Stimulated activated CD8-positive, alpha-beta memory T cell treated with anti-CD3 and anti-CD28 coated beads, Interleukin-12 subunit alpha, Interleukin-12 subunit beta, amount 100 ng/mL, for 24 hours (primary cell): ENCODE measurements around the gene CCL28.
"Not testable (repeated sequence)": the region's sequence is repeated elsewhere in the genome, so short reads cannot be mapped to it uniquely, and the experiment has no call there.

Experiments used
- DNase-seq: peaks from one replicate; pipeline ENCODE4 v3.0.0-alpha.2; 2020; ENCODE audit errors: extremely low read depth

CCL28 gene

DNA sequence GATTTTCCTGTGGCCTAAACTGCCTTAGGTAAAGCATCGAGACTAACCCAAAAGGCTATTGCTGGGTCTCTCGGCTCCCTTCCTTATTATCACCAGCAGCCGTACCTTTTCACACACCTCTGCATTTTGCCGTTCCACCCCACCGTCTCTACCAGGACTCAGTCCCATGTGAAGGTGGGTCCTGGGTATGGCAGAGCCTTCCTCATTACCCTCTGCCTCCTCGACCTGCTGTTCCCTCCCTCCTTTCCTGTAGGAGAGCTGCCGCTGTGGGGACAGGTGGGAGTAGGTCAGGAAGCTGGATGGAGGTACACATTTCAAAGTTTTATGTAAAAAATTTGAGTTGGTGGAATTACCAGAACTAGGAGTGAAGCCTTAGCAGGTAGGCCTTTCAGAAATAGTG lies 1.8 kb downstream of the CCL28 start:
- DNase-seq: no peak

DNA sequence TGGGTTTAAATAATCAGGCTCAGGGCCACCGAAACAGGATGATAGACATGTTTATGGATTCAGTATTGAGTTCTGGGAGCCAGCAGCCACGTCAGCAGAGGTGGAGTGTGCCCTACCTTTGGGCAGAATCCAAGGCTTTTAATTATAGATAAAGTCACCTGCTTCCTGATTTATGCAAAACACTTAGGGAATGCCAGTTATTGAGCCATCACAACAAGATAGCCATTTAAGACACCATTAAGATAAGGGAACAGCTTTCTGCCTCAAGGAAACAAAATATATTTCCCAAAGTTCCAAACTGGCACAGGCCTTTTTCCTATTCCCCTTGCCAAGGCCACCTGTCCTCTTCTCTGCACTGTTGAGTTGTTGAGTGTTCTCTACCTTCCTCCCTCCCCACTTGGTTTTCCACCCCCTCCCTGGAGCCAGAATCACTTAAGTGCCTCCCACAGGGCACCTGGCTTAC lies 2.4 kb downstream of the CCL28 start:
- no peak for DNase-seq

DNA sequence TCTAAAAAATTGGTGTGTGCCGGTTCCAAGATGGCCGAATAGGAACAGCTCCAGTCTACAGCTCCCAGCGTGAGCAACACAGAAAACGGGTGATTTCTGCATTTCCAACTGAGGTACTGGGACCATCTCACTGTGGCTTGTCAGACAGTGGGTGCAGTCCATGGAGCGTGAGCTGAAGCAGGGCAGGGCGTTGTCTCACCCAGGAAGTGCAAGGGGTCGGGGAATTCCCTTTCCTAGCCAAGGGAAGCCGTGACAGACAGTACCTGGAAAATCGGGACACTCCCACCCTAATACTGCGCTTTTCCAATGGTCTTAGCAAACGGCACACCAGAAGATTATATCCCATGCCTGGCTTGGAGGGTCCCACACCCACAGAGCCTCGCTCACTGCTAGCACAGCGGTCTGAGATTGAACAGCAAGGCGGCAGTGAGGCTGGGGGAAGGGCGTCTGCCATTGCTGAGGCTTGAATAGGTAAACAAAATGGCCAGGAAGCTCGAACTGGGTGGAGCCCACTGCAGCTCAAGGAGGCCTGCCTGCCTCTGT lies 9.6 kb downstream of the CCL28 start:
- DNase-seq: not testable (repeated sequence)

DNA sequence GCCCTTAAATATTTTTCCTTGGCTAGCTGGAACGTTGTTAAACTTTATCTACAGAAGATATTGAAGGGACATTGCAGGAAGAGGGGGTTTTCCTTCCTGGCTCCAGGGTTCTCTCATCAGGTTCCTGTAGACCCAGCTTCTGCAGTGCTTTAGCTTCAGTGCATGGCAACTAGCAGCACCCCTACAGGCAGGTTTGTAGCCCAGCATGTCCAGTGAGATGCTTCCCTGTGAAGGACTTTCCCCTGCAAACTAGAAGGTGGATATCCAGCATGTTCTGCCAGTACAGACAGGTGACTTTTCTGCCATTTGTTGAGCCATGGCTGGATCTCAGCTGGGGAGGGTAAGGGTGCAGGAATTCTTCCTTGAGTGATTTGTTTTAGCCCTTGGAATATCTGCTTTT lies 10.4 kb downstream of the CCL28 start:
- no peak for DNase-seq

DNA sequence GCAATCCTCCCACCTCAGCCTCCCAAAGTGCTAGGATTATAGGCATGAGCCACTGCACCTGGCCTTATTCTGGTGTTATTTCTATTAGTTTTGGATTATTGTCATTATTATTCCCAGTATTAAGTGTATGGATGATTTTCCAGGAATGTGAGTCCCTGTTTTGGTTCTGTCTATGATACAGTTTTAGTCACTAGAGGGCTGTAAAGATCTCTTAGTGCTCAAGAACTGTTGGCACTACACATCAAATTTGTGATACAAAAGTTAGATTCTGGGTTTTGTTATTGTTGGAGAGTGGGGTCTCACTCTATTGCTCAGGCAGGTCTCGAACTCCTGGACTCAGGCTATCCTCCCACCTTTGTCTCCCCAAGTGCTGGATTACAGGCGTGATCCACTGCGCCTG lies 12.1 kb downstream of the CCL28 start:
- no peak for DNase-seq

DNA sequence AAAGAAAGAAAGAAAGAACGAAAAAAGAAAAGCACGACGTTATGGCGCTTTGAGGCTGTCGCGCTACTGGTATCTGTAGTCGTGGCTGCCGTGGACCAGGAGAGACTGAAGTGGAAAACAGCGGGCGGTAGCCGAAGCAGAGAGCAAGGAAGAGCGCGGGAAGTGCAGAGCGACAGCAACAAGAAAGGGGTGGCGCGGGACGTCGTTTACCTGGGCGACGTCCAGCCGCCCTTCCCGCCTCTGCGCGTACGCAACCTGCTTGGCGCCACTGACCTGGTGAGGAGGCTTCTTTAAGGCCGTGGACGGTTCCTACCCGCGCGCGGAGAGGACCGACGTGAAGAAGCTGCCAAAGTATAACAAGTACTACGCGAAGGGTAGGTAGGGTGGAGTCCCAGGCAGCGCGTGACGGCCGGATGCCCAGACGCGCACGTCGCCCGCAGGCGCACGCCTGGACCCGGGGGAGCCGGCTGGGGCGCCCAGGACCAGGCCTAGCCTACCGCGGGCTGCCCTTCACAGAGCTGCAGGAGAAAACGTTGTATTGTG lies 15.4 kb downstream of the CCL28 start:
- DNase-seq: peak; percentile 23

DNA sequence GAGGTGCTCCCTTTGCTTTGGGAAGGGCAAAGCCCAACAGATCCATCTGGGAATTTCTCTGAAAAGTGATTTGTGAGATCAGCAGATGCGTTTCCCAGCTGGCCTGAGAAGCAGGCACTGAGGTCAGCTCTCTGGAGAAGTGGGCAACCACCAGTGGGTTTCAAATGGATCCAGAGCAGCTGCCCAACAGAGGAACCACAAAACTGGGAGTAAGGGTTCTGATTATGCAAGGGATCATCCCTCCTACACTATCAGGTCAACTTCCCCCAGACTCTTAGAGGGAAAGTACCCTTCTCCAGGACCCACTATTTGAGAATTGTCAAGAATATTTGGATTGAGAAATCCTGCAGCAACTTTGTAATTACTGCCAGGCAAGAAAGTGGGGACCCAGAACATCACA lies 21.7 kb downstream of the CCL28 start:
- DNase-seq: no peak

DNA sequence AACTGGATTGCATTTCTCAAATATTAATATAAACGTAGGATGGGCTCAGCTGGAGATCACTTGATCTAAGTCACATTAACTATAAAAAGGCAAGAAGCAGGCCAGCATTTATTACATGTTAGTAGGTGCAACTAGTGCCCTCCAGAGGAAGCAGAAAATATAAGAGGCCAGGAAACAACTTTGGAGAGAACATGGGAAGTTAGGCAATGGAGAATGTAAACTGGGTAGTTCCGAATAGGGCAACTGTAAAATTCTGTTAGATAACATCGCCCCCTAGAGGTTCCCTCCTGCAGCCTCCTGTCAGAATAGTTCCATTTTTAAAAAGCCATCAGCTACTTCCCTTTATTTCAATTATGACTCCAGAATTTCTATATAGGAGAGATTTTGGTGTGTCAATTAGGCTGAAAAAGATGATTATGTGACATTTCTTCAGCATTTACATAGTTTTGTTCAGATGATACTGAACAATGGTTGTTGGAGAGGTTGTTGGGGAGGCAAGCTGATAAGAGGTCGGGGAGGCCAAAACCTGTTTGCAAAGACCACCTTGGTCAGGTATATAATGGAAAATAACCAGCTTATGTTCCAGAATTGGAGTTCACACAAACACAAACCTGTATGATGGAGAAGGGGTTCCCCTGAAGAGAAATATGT lies 22.4 kb downstream of the CCL28 start:
- DNase-seq: no peak

DNA sequence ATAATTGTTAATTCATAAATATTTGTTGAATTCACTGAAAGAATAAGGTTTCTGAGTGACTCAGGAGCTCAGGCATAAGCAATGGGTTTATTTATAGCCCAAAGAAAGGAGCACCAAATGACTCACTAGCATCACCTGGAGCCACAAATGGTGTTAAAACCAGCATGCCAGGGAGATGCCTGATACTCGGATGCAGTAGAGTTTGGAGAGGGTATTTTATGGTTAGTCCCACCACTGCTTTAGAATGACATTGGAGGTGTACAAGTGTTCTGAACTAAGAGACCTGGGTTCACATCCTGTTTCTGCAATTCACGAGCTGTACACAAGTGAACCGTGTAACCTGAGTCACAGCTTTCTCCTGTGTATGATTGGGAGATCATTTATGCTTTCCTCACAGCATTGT lies 25.2 kb downstream of the CCL28 start:
- no peak for DNase-seq

DNA sequence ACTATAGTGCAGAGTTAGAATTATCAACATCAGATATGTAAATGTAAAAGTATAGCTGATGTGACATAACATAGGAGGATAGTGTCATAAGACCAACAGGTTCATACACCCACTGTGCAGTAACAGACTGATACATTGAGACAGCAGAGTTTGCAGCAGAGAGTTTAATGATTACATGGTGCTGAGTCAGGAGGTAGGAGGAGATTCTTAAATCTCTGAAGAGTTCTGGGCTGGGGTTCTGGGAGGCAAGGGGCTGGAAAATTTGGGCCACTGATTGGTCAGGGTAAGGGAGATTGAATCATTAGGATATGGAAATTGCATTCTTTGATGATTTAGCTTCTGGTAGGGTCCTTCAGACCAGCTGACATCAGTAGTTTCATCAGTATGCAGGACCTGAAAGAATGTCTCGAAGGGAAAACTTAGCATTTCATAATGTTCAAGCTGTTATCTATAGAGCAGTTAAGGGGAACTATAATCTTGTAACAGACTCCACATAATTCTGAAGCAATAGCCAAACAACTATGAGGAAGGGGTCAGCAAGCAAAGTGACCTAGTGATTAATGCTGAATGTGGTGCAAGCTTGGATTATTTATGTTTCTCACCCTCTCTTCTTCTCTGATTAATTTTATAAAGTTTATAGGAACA lies 35.6 kb downstream of the CCL28 start:
- no peak for DNase-seq

DNA sequence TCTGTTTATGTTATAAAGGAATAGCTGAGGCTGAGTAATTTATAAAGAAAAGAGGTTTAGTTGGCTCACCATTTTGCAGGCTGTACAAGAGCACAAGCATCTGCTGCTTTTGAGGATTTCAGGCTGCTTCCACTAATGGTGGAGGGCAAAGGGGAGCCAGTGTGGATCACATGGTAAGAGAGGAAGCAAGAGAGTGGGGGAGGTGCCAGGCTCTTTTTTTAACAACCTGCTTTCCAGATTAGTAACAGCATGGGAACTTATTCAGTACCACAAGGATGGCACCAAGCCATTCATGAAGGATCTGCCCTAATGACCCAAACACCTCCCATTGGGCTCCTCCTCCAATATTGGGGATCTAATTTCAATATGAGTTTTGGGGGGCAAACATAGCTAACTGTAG lies 40.4 kb downstream of the CCL28 start:
- DNase-seq: no peak

DNA sequence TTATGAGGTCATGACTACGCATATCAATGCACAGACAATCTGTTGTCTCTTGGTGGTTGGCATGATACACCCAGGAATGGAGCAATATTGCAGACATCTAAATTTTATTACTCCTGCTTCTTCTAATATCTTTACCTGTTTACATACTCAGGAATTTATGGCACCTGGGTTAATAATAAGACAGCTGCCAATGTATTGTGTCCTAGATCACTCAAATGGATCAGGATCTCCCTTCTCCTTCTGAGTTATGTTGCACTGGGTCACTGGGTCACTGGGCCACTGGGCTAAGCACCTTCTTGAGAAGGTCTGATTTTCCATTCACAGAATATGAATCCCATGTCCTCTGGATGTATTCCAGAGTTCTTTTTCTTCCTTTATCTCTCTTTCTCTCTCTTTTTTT lies 41.8 kb downstream of the CCL28 start:
- no peak for DNase-seq

DNA sequence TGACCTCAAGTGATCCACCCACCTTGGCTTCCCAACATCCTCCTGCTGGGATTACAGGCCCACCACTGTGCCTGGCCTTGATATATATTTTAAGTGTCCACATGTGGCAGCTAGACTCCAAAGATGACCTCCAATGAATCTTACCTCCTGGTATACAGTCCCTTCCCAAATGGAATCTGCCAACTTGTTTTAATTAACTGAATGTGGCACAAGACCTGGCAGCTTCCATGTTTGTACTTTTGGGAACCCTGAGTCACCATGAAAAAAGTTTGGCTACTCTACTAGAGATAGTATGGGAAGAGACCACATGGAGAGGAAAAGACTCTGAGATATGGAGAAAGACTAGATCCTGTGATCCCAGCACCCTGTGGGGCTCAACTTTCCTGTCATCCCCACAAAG lies 42.5 kb downstream of the CCL28 start:
- no peak for DNase-seq

DNA sequence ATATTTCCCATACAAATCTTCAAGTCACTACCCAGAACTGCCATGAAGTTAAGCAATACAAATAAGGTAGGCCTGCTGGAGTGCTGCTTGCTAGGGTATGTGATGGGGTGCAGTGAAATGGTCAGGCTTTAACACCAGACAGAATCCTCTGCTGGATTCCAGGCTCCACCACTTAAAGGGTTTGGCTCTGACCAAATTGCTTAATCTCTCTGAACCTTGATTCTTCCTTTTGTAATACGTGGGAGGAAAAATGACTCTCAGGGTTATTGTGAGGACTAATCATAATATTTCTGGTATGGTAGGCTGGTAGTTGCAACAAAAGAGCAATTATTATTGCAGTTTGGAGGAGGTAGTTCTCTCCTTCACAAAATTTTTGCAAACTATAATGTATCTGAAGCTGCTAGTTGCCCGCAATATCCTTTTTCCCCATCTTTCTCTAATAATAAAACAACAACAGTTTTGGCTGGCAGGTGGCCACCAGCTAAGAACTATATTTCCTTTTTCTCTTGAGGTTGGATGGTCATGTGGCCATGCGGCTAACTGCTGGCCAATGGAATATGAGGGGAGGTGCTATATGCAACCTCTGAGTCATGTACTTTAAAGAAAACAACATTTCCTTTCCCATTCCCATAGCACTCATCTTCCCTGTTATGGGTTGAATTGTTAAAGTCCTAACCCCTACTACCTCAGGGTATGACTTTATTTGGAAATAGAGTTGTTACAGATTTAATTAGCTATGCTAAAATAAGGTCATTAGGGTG lies 44.1 kb downstream of the CCL28 start:
- no peak for DNase-seq

DNA sequence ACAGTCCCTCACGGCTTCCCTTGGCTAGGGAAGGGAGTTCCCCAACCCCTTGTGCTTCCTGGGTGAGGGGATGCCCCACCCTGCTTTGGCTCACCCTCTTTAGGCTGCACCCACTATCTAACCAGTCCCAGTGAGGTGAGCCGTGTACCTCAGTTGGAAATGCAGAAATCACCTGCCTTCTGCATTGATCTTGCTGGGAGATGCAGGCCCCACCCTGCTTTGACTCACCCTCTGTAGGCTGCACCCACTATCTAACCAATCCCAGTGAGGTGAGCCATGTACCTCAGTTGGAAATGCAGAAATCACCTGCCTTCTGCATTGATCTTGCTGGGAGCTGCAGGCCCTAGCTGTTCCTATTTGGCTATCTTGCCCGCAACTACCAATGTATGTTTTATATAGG lies 44.7 kb downstream of the CCL28 start:
- DNase-seq: no peak

DNA sequence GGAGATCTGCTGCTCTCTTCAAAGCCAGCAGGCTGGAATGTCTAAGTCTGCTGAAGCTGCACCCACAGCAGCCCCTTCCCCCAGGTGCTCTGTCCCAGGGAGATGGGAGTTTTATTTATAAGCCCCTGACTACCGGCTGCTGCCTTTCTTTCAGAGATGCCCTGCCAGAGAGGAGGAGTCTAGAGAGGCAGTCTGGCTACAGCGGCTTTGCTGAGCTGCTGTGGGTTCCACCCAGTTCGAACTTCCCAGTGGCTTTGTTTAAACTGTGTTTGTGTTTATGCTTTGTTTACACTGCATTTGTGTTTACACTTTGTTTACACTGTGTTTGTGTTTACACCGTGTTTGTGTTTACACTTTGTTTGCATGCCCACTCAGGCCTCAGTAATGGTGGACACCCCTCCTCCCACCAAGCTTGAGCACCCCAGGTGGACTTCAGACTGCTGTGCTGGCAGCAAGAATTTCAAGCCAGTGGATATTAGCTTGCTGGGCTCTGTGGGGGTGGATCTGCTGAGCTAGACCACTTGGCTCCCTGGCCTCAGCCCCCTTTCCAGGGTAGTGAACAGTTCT lies 45.4 kb downstream of the CCL28 start:
- not testable (repeated sequence) for DNase-seq

DNA sequence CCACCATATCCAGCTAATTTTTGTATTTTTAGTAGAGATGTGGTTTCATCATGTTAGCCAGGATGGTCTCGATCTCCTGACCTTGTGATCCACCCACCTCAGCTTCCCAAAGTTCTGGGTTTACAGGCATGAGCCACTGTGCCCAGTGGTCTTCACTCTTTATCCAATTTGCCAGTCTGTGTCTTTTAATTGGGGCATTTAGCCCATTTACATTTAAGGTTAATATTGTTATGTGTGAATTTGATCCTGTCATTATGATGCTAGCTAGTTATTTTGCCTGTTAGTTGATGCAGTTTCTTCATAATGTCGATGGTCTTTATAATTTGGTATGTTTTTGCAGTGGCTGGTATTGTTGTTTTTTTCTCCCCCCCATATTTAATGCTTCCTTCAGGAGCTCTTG lies 47.0 kb downstream of the CCL28 start:
- DNase-seq: not testable (repeated sequence)

DNA sequence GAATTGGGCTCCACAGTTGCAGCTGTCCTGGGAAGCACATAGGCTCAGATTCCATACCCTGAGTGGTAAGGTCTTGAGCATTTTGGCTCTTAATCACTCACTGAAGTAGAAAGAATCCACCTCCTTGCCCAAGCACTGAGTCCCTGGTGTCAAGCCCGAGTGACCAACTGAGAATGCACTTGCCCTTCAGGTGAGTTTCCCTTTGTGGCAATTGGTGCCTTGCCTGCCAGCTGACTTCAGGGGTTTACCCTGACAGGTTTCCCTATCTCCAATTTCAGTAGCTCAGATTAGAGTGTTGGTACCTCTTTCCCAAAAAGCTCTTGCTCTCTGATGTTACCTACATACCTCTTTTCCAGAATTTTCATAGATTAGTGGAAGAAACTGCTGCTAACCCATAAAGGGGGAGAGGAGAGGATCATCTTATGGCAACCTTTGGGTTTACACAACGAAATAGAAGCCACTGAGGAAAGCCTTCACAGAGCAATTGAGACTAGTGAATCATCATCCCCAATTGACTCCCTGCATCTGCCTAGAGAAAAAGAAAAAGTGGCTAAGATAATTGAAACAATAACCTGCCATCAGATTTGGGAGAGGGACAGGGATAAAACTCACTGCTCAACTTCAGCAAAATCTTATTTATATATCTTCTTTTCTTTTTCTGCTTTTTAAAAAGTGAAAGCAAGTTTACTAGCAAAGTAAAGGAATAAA lies 48.6 kb downstream of the CCL28 start:
- DNase-seq: no peak

DNA sequence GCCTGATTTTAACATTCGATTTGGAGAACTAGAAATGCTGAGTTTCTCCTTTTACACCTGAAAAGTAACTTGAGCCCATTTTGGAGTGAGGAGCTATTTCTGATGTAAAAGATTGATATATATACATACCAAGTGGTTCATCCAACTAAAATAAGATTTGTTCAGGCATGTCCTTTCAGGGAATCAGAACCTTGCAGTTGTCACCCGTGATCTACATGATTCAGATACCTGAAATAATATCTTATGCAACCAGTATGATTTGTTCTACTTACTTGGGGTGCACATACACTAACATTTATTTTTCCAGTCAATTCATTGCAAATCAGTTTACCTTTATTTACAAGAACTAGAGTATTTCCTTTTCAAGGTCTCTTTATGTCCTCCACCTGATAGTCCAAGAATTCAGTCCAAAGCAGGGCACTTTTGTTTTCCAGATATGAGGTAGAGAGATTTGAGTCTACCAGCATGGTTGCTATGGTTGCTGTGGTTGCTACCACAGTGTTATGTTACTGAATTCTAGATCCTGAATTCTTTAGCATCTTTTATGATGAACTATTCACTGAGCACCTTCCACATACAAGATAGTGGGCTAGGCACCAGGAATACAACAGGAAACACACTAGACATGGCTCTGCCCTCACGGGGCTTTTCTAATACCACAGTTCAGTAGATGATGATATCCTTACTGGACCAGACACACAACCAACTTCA lies 49.3 kb downstream of the CCL28 start:
- DNase-seq: no peak

DNA sequence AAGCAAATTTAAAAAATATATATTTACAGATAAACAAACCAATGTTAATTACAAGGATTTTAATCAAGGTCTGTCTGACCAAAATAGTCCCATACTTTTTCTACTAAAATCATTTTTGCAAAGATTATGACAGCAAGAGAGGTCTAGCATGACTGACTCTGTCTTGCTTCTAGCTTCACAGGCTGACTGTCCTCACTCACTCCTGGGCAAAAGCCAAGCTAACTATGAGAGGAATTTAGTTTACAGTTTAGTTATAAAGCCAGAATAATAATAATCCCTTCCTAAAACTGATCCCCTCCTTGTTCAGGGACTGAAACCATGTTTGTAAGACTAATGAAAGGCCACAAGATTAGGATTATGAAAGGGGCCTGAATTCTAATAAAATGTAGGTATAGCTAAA lies 53.5 kb downstream of the CCL28 start:
- DNase-seq: no peak

DNA sequence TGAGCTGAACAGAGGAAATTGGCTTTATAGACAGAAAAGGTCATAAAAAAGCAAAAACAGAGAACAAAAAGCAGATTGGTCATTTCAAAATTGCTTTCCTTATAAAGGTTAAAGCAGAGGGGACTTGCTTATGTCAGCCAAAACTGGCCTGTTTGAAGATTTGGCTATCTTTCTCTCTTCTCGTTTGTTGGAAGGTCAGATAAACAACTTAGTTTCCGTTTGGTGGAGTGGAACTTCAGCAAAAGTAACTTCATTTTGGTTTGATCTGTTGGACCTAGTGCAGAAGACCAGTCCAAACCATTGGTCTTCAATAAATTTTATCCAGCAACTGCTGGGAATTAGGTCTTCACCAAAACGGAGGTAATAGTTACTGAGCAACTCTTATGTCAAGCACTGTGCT lies 53.9 kb downstream of the CCL28 start:
- no peak for DNase-seq
